Measurements from ENCODE around the gene SEC31B.

DNA sequence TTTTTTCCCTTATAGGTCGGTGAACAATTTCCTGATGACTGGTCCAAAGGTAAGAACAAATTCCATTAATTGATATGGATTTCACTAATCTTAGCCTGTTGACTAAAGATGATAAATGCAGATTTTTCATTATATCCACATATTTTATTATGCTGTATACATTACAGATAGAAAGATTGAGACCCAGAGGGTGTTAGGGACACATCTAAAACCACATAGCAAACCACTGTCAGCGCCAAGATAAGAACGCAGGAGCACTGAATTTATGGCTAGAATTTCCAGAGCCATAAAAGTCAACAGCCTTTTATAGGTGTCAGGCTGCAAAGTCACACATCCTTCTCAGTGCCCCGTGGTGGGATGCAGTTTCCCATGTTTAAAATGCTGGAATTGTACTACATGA is 40.6 kb downstream of the SEC31B start:
- no peak for TF ChIP-seq POLR2A (IDR thresholded peaks at IDR 0.05)
- TF ChIP-seq, protein P1, sequence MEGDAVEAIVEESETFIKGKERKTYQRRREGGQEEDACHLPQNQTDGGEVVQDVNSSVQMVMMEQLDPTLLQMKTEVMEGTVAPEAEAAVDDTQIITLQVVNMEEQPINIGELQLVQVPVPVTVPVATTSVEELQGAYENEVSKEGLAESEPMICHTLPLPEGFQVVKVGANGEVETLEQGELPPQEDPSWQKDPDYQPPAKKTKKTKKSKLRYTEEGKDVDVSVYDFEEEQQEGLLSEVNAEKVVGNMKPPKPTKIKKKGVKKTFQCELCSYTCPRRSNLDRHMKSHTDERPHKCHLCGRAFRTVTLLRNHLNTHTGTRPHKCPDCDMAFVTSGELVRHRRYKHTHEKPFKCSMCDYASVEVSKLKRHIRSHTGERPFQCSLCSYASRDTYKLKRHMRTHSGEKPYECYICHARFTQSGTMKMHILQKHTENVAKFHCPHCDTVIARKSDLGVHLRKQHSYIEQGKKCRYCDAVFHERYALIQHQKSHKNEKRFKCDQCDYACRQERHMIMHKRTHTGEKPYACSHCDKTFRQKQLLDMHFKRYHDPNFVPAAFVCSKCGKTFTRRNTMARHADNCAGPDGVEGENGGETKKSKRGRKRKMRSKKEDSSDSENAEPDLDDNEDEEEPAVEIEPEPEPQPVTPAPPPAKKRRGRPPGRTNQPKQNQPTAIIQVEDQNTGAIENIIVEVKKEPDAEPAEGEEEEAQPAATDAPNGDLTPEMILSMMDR (IDR thresholded peaks at IDR 0.05): no peak

All from suprapubic skin (tissue), 3 donors.